K562 (cell line): ENCODE results near the gene TXLNG. TPM values are rescaled to one million over a fixed set of nuclear protein-coding genes. Genes with fewer than 3 reads are reported as not detected.

Experiments
- ATAC-seq: fragments of 200-7000 bp; cut with Tn5 transposase; 3 replicates; pipeline ENCODE4 v1.9.1; 2020; ENCODE audit warnings: moderate library complexity
- BruUV-seq: library from RNA; stranded (reverse); fragments of 400-500 nt; replicated peaks from 2 replicates; lab custom pipeline; 2021; lab: Mats Ljungman, UMichigan
- CTCF ChIA-PET: fragments of 300-600 bp; formaldehyde crosslinking; extraction: SDS; loops from one replicate; lab custom pipeline; 2021; ENCODE audit warnings: low intra/inter-chr PET ratio; lab: Yijun Ruan, JAX
- POLR2A ChIA-PET: fragments of 300-600, 350-650 bp; sonication (Branson Sonifier 250); formaldehyde crosslinking; extraction: SDS; loops from one replicate; lab custom pipeline; 2021; ENCODE audit warnings: antibody characterized with exemption, inconsistent platforms; lab: Yijun Ruan, JAX
- DNase-seq, 4 experiments: peaks; one replicate each; pipeline versions ENCODE4 v3.0.0 to v3.0.0-alpha.2; 2011 to 2018; ENCODE audit warnings: low spot score in 3 of 4, mixed read lengths in 3 of 4; ENCODE audit errors: extremely low read depth in 1 of 4
- FAIRE-seq: peaks from 2 replicates; lab custom pipeline; 2011; peaks lifted over from hg19 to GRCh38; lab: Jason Lieb, UNC
- H2AFZ ChIP-seq: 2 replicates; pipeline ENCODE4 v1.6.0; 2011; ENCODE audit warnings: low read depth, low read length, control low read depth, inconsistent platforms
- H3K27ac ChIP-seq: fragments of 200-600 bp; 3 replicates; pipeline ENCODE4 v1.8.0; 2011; ENCODE audit warnings: low read depth, mild to moderate bottlenecking, control low read depth, inconsistent platforms, low read length, moderate library complexity, mixed read lengths; ENCODE audit errors: extremely low read depth
- H3K27me3 ChIP-seq, 2 experiments: fragments of 300-600 bp in 1 of 2; 2 replicates in 1 of 2; 3 replicates in 1 of 2; pipeline versions ENCODE4 v1.6.0 to v1.8.0; 2011; ENCODE audit warnings: inconsistent platforms in 2 of 2, low read length in 2 of 2, mild to moderate bottlenecking in 1 of 2, mixed read lengths in 1 of 2, moderate library complexity in 1 of 2; ENCODE audit not compliant: control insufficient read depth in 2 of 2, insufficient read depth in 2 of 2
- H3K36me3 ChIP-seq: fragments of 300-600 bp; 3 replicates; pipeline ENCODE4 v1.8.0; 2011; ENCODE audit warnings: mild to moderate bottlenecking, low read length, inconsistent platforms; ENCODE audit not compliant: control insufficient read depth, insufficient read depth
- H3K4me1 ChIP-seq, 2 experiments: fragments of 200-600 bp in 1 of 2; replicated peaks in 1 of 2; 2 replicates in 1 of 2; 3 replicates in 1 of 2; pipeline versions ENCODE4 v1.5.1 to v1.8.0; 2011; ENCODE audit warnings: inconsistent platforms in 2 of 2, low read length in 2 of 2, mild to moderate bottlenecking in 1 of 2, mixed read lengths in 1 of 2, moderate library complexity in 1 of 2; ENCODE audit not compliant: control insufficient read depth in 2 of 2, insufficient read depth in 2 of 2
- H3K4me2 ChIP-seq: 2 replicates; pipeline ENCODE4 v1.6.1; 2011; ENCODE audit warnings: low read length, control low read depth, inconsistent platforms, mixed read lengths; ENCODE audit not compliant: insufficient read depth
- H3K4me3 ChIP-seq: fragments of 200-600 bp; sonication (generic), shearing (Covaris generic); 2 replicates; pipeline ENCODE4 v1.5.1; 2016; ENCODE audit warnings: control low read depth, inconsistent platforms
- H3K79me2 ChIP-seq: fragments of 200-600 bp; 3 replicates; pipeline ENCODE4 v1.8.0; 2011; ENCODE audit warnings: low read length, inconsistent platforms; ENCODE audit not compliant: control insufficient read depth, insufficient read depth
- H3K9ac ChIP-seq, 2 experiments: 2 replicates each; pipeline versions ENCODE4 v1.6.0 to v1.6.1; 2011; ENCODE audit warnings: low read depth in 2 of 2, low read length in 2 of 2, control low read depth in 1 of 2, inconsistent platforms in 1 of 2, mild to moderate bottlenecking in 1 of 2, mixed read lengths in 1 of 2; ENCODE audit not compliant: insufficient read depth in 1 of 2
- H3K9me1 ChIP-seq: one replicate; pipeline ENCODE4 v1.6.0; 2011; ENCODE audit warnings: inconsistent platforms, mild to moderate bottlenecking, low read length, moderate library complexity; ENCODE audit not compliant: control insufficient read depth, insufficient read depth
- H3K9me3 ChIP-seq: replicated peaks from 2 replicates; pipeline ENCODE4 v1.5.1; 2011; ENCODE audit warnings: low read depth, low read length, inconsistent platforms; ENCODE audit not compliant: control insufficient read depth, insufficient read depth
- H4K20me1 ChIP-seq: replicated peaks from 2 replicates; pipeline ENCODE4 v1.6.1; 2011; ENCODE audit warnings: low read length, inconsistent platforms, mixed read lengths; ENCODE audit not compliant: control insufficient read depth, insufficient read depth
- CBFA2T3 ChIP-seq: fragments of 450-650 bp; IDR thresholded peaks from 2 replicates; pipeline ENCODE4 v1.6.1; 2017
- CREM ChIP-seq: IDR thresholded peaks from 2 replicates; pipeline ENCODE4 v1.6.1; 2014; ENCODE audit warnings: antibody characterized with exemption, low read depth
- EP300 ChIP-seq: IDR thresholded peaks from 2 replicates; pipeline ENCODE4 v1.6.1; 2012; ENCODE audit warnings: low read length, improper control_type of control experiment
- HDAC1 ChIP-seq, 2 experiments: fragments of 450-650 bp; IDR thresholded peaks; 2 replicates each; pipeline ENCODE4 v1.6.1; 2016 to 2017; ENCODE audit warnings: inconsistent platforms in 1 of 2, mild to moderate bottlenecking in 1 of 2, moderate library complexity in 1 of 2
- HDAC2 ChIP-seq: fragments of 450-650 bp; IDR thresholded peaks from 2 replicates; pipeline ENCODE4 v1.6.1; 2016; ENCODE audit warnings: mild to moderate bottlenecking
- LARP7 ChIP-seq: fragments of 450-650 bp; IDR thresholded peaks from 2 replicates; pipeline ENCODE4 v1.6.1; 2016
- NR3C1 ChIP-seq: sonication (generic); formaldehyde crosslinking; IDR thresholded peaks from 2 replicates; pipeline ENCODE4 v1.8.1; 2022; ENCODE audit warnings: missing genetic modification reagents
- PML ChIP-seq: IDR thresholded peaks from 2 replicates; pipeline ENCODE4 v1.6.1; 2012; ENCODE audit warnings: low read length, inconsistent platforms
- ZNF124 ChIP-seq: sonication (generic); formaldehyde crosslinking; IDR thresholded peaks from 2 replicates; pipeline ENCODE4 v1.8.1; 2022; ENCODE audit warnings: missing genetic modification reagents
- ZNF224 ChIP-seq: sonication (generic); formaldehyde crosslinking; IDR thresholded peaks from 2 replicates; pipeline ENCODE4 v1.8.0; 2022; ENCODE audit warnings: mild to moderate bottlenecking, missing genetic modification reagents
- WGBS: fragments of 100-300 bp; shearing (Covaris generic); methylation state at CpG from one replicate; pipeline ENCODE4 v1.1.6; 2016; ENCODE audit warnings: low coverage, mixed read lengths; ENCODE audit not compliant: insufficient coverage; ENCODE audit errors: missing lambda C conversion rate; 5-methylcytosine and 5-hydroxymethylcytosine counted together
- in situ Hi-C: fragments of 300-500 bp; cut with MboI; formaldehyde crosslinking; loops from 4 replicates; pipeline ENCODE4 v1.15.0; 2018; ENCODE audit warnings: inconsistent platforms, mixed read lengths
- intact Hi-C: fragments of 100-400 bp; cut with micrococcal nuclease; formaldehyde crosslinking; loops from 2 replicates; pipeline ENCODE4 v1.14.2; 2022
- polyA plus RNA-seq, 8 experiments: library from polyadenylated mRNA; depleted of rRNA in 4 of 8; stranded (reverse) in 5 of 8; unstranded in 3 of 8; fragments of >200 nt; fragmentation: Nextera tagmentation in 2 of 8; fragmentation: Illumina TruSeq in 1 of 8; extraction: Ambion mirVana in 2 of 8; extraction: Trizol in 1 of 8; gene quantifications; 2 replicates each; pipeline versions ENCODE4 v1.2.1 to v1.2.3, GENCODE V29; 2011 to 2014; ENCODE audit warnings: inconsistent platforms in 1 of 8, missing spikeins in 1 of 8
- total RNA-seq, 7 experiments: library from RNA; depleted of rRNA in 6 of 7; stranded (reverse); fragments of >200 nt in 6 of 7; fragmentation: Illumina TruSeq in 2 of 7; extraction: Trizol in 2 of 7; gene quantifications; 2 replicates each; pipeline versions ENCODE4 v1.2.1 to v1.2.3, GENCODE V29; 2011 to 2021; ENCODE audit warnings: low replicate concordance in 1 of 7

TXLNG gene
- total and polyA plus RNA-seq, 9 of the 15 experiments (the other 6 are each of a cell fraction or from before 2014, with no cell fraction given), result 13.1 to 47.0 (median 31.6) TPM

DNA sequence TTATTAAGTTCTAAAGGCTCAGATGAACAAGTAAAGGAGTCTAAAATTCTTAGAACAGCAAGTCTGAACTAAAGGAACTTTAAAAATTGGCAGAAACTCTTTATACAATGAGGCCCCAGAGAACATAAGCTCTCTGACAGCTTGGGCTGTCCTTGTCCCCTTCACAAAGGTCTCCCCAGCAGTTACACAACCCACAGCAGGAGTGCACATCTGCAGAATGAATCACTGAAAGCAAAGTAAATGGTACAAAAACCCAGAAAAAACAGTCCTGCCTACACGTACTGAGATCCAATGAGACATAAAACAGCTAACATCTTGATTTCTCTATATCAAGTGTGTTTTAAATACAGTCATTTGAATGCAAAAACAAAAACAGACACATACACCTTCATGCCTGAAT, 65.2 kb downstream of the TXLNG start:
- Histone ChIP-seq H3K27ac (no peak overlapping the region), H3K27me3 (no peaks in the 10 kb centered on the region), H3K4me1 (no peaks in the 10 kb centered on the region), H3K9me3 (no peaks in the 10 kb centered on the region), H2AFZ (no peak overlapping the region), H3K4me2 (no peak overlapping the region), H4K20me1 (no peaks in the 10 kb centered on the region), H3K4me3 (no peak overlapping the region), H3K79me2 (peaks cover 14% of the 10 kb centered on the region), H3K36me3 (peaks cover 91% of the 10 kb centered on the region), H3K9ac (no peak overlapping the region), H3K9me1 (no peaks in the 10 kb centered on the region)
- ChIA-PET CTCF (no interaction called here), POLR2A (interaction anchor here (0.5 to 1.3 kb wide), 2 partner anchors 14 to 19 kb away, joined by 3 read pairs; no protein-coding TSS in a partner anchor)
- ATAC-seq, result no peak
- intact Hi-C loops, result no loop called here
- TF ChIP-seq PML (no peak), ZNF124 (CRISPR knock-in tag) (no peak), CBFA2T3 (no peak), NR3C1 (CRISPR knock-in tag) (no peak), HDAC2 (no peak), ZNF224 (CRISPR knock-in tag) (no peak), HDAC1 (IDR thresholded peaks at IDR 0.05) (no peak), EP300 (no peak), LARP7 (no peak), CREM (no peak)
- WGBS, result 46% methylated on average over 1 of the region's 1 CpG
- in situ Hi-C loops, result no loop called here
- FAIRE-seq, result no peak
- BruUV-seq, result no TSS peak
- no peak for DNase-seq
